GM10248 (cell line): ENCODE measurements around the gene BAZ2A.

Experiments
- CTCF ChIA-PET: fragments of 300-600 bp; sonication (Branson Sonifier 250); formaldehyde crosslinking; extraction: SDS; loops from one replicate; lab custom pipeline; 2021; ENCODE audit warnings: antibody characterized with exemption; lab: Yijun Ruan, JAX
- POLR2A ChIA-PET: fragments of 350-650 bp; sonication (Branson Sonifier 250); formaldehyde crosslinking; extraction: SDS; loops from one replicate; lab custom pipeline; 2020; ENCODE audit warnings: antibody characterized with exemption; lab: Yijun Ruan, JAX
- DNase-seq: peaks from one replicate; pipeline ENCODE4 v3.0.0; 2012; ENCODE audit errors: extremely low spot score
- CTCF ChIP-seq: IDR thresholded peaks from 2 replicates; pipeline ENCODE4 v1.5.1; 2012; ENCODE audit warnings: mild to moderate bottlenecking, low read depth; ENCODE audit errors: extremely low read depth, missing control alignments, control extremely low read depth

The BAZ2A gene

DNA sequence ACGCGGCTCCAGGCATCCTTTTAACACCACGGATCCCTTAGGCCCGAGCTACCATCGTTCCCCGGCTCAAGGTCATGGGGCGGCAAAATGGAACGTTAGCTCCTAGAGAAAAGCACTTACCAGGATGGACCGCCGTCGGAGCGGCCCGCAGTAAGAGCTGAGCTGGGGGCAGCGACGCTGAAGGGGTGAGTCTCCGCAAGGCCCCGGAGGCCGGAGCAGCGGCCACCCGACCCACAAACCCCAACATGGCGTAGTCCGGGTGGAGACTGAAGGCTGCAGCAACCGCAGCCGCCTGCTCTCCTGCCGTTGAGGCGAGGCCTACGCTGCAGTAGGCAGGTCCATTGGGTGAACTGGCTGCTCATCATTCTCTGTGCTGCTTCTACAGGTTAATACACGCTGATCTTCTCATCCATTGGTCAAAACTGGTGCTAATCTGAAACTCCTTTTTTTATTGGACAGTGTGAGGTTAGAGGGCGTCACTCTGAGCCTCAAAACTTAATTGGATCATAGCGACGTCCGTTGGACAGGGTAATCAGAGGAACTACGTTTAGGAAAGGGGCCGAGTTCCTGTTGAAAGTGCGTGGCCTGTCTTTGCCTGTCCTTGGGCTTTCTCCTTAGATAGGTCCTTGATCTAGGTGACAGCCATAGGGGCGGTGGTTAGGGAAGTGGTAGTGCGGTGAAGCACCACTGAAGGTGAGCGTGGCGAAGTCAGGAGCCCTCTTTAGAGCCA, 15.8 kb upstream of the BAZ2A start, which contains the start of gene ATP5F1B:
Gene ATP5F1B, minus strand, starts transcription at position 268 of the 730 bp plus-strand sequence. Its CDS starts 21 bp downstream, at position 247.
- CTCF ChIA-PET = interaction anchor here (0.9 to 5.8 kb wide), 3 partner anchors 9 to 27 kb away, joined by 3 to 49 read pairs (median 10); no protein-coding TSS in a partner anchor

GRCh38 chr12:56645201-56645716, 15.1 kb upstream of the BAZ2A start:
- no peak for TF ChIP-seq CTCF
- ChIA-PET POLR2A (interaction anchor here (0.5 to 2.4 kb wide), 4 partner anchors 9 to 78 kb away, joined by 3 to 29 read pairs (median 3); partner anchors contain the start of gene PTGES3), CTCF (interaction anchor here (3.0 to 5.8 kb wide), 2 partner anchors 8 to 14 kb away, joined by 10 to 49 read pairs; no protein-coding TSS in a partner anchor)
- DNase-seq = no peak

More for the DNA sequence above, 15.8 kb upstream of the BAZ2A start, which contains the start of gene ATP5F1B:
- TF ChIP-seq CTCF = no peak
- POLR2A ChIA-PET = interaction anchor here (0.5 to 2.4 kb wide), 5 partner anchors 10 to 77 kb away, joined by 3 to 29 read pairs (median 3); partner anchors contain the start of gene PTGES3
- peak; percentile 97 for DNase-seq

DNA sequence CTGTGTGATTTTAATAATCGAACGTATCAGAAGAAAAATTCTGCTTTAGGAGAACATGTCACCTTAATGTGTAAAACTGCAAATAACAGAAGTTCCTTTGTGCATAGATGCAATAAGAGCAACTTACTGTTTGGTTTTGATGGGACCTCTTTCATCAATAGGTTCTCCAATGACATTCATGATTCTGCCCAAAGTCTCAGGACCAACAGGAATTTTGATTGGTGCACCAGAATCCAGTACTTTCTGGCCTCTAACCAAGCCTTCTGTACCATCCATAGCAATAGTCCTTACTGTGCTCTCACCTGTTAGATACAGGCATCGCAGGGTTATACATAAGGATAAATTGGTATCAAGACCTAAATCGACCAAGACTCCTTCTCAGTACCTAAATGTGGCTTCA, 14.5 kb upstream of the BAZ2A start:
- TF ChIP-seq CTCF = no peak
- POLR2A ChIA-PET = interaction anchor here (1.0 kb wide), 1 partner anchor 14 kb away, joined by 3 read pairs; no protein-coding TSS in a partner anchor
- CTCF ChIA-PET = interaction anchor here (3.0 to 5.8 kb wide), 2 partner anchors 8 to 14 kb away, joined by 10 to 49 read pairs; no protein-coding TSS in a partner anchor
- no peak for DNase-seq

DNA sequence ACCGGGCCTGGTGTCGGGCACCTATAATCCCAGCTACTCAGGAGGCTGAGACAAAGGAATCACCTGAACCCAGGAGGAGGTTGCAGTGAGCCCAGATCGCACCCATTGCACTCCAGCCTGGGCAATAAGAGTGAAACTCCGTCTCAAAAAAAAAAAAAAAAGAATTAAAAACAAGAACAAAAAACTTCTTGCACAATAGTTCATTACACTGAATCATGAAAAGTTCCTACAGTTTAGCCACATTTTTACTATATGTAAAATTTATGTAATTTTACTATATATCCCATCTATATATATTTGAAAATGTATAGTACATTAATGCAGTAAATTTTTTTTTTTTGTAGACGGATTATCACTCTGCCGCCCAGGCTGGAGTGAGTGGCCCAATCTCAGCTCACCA, 11.1 kb upstream of the BAZ2A start:
- no peak for TF ChIP-seq CTCF
- POLR2A ChIA-PET = no interaction called here
- no peak for DNase-seq
- CTCF ChIA-PET = interaction anchor here (1.4 kb wide), 1 partner anchor 8 kb away, joined by 3 read pairs; no protein-coding TSS in a partner anchor

GRCh38 chr12:56637621-56638020, 7.5 kb upstream of the BAZ2A start:
- ChIA-PET POLR2A (interaction anchor here (0.9 kb wide), 1 partner anchor 21 kb away, joined by 4 read pairs; no protein-coding TSS in a partner anchor), CTCF (interaction anchor here (4.3 kb wide), 1 partner anchor 10 kb away, joined by 49 read pairs; the partner anchor contains the start of gene ATP5F1B)
- no peak for DNase-seq
- TF ChIP-seq CTCF = no peak
